HG03108 (cell line): Measurements from ENCODE around the gene ARRDC3.
"Not testable (repeated sequence)": the region's sequence is repeated elsewhere in the genome, so short reads cannot be mapped to it uniquely, and the experiment has no call there.

ENCODE experiments used
- ATAC-seq: cut with Tn5 transposase; IDR thresholded peaks from one replicate; pipeline ENCODE4 v1.9.1; 2021; ENCODE audit warnings: moderate library complexity; ENCODE audit not compliant: unreplicated experiment

ARRDC3 gene

DNA sequence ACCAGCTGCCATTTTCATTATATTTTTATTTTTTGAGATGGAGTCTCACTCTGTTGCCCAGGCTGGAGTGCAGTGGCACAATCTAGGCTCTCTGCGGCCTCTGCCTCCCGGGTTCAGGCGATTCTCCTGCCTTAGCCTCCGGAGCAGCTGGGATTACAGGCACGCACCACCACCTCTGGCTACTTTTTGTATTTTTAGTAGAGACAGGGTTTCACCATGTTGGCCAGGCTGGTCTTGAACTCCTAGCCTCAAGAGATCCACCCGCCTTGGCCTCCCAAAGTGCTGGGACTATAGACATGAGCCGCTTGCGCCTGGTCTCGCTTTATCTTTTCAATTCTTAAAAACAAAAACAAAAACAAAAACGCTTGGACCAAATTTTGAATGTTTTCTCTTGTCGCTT is 2.5 kb upstream of the ARRDC3 start:
- ATAC-seq, result not testable (repeated sequence)

DNA sequence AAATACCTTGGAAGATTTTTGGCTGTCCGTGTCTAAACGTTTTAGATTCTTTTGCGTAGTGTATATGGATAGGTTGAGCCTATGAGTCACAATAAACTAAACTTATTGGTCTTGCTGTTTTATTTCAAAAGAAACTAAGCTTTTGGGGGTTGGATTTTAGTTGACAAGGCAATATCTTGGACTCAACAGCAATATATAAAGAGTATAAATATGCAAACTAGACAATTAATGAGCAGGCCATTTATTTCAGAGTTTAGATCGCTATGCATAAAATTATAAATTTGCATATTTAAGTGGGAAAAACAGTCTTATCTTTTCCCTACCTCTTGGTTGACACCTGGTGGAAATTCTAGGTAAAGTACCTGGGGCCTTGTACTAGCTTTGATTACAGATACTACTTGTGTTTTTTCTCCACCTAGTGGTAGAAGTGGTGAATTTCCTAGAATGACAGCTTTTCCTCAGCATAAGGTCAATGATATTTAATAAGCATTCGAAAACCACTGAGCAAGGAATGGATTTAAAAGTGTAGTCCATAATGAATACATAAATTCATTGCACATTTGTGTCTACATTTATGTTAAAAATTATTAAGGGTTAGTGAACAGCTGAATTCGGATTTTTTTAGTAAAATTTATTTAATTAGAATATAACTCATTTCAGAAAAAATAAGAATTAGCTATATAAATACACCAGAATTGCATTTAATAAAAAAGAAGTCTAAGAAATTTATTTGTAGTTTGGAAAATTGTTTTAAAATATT is 1.7 kb upstream of the ARRDC3 start:
- ATAC-seq, result peak; percentile 12

DNA sequence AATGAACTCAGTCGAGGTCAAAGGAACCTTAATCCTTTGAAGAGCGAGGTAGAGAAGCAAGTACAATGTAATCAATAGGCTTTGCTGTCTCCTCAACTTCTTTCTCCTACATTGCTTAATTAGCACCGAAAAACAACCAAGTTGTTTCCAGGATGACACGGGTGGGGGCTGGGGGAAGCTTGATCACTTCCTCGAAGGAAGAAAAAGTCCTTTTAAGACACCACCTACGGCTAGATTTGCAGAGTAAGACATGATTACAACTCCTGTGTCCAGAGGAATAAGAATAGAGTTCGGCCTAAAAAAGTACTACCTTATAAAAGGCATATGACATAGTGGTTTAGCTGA is 811 bp upstream of the ARRDC3 start:
- ATAC-seq, result no peak

DNA sequence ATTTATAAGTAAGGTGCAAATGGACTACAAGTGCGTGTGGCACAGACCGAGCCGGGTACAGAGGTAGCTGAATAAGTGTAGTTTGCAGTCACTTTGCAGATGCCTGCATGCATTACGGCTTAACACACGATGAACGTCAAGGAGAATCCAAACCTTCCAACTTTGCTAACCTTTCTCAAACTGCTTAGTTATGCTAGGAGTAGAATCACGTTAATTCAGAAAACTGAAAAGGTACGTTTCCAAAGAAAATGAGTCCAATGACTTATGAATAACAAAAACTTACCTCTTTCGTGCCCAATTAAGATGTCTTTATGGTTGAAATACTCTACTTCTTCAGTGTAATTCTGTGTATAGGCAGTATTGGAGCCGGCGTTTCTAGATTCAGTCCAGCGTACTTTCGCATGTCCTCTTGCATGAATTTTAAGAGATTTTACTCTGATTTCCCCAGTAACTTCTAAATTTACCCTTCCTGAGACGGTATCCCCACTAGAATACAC is 539 bp downstream of the ARRDC3 start:
- no peak for ATAC-seq

DNA sequence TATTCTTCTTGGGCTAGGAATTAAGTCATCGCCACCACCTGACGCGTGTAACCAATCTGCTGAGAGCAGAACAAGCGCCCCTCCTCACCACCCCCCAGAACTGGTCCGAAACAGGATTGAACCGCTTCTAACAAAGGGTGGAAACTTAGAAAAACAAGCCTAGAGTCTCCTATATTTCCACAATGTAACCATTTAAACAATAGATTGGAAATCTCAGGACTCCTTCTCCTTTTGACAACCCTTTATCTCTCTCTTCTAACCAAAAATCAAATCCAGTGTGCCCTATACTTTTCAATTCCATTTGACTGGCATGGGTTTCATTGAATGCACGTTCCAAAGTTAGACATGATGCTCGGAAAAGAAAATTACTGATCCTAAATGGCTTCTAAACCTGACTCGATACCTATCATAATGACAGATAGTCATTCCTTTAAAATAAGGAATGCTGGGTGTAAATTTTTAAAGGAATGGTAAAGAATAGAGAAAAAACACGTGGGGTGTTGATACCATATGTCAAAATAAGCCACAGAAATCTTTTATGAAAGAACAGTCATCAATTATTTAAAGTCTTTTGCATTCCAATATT is 1.2 kb downstream of the ARRDC3 start:
- peak; percentile 15 for ATAC-seq

DNA sequence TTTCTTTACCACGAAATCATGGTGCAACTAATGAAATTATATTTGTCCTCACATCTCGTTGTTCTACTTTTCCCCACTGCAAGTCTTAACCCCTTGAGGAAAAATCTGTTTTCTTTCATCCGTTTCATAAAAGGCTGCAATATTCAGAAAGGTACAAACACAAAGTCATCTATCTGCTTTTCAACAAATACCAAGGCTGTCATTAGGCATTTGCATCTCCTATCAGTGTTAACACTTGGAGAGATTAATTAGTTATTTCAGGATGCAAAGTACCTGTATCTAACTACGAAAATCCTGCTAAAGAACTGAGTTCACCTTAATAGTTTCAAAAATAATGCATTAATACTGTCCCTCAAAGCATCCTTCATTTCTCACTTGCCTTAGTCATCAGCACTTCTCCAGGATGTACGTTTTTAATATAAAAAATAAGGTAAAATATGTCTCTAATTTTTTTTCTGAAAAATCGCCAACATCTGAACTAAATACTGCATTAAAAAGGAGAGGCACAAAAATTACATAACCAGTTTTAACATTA is 1.8 kb downstream of the ARRDC3 start:
- ATAC-seq, result no peak

DNA sequence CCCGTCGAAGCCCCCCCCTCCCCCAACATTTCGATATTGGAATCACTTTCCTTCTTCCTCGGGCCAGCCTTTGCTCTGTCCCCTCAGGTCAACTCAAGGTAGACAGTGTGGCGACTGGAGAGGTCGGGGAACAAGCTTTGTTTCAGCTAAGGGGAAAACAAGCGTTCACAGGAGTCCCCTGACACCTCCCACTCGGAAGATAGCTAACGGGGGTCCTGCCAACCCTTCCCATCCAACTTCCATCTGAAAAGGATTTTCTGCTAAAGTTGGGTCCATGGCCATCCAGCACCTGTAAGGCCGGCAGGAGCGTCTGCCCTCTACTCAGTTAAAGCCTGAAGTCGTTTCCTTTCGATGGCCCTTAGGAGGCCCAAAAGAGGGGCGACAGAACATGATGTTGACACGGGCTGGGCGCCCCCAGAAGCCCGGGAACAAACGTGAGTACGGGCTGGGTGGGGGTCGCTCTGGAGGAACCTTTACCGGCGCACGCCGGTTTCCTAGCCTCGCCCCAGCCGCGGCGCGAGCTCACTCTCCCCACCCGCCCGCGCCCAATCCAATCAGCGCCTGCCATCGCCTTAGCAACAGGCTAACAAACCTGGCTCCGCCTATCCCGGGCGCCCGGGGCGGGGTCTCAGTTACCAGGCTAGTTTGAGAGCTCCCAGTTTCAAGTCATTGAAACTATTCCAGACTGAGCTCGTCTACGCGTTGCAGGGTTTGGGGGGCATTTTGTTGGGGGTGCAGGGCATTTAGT is 2.5 kb downstream of the ARRDC3 start:
- ATAC-seq, result peak; percentile 48

DNA sequence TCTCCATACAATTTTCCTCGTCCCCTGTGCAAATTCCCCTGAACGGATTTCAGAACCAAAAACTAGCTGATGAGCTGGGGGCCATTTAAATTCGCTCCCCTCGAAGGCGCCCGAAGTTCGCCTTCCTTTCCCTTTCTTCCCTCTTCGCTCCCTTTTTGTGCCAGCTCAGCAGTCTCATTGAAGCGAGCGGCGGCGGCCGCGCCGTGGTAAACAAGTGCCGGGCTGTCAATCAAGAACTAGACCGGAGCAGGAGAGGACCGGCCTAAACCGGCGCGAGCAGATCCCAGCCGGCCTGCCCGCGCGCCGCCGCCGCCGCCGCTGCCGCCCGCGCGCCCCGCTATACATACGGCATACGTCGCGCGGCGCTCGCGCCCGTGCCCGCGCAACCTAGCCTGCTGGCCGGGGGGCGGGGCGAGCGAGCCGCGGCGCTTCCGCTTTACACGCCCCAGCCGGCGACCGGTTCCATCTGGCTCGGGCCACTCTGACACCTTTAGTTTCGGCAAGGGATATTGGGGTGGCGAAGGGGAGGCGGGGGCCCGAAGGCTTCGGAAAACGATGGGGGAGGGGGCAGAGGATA is 3.1 kb downstream of the ARRDC3 start:
- ATAC-seq, result peak; percentile 51

DNA sequence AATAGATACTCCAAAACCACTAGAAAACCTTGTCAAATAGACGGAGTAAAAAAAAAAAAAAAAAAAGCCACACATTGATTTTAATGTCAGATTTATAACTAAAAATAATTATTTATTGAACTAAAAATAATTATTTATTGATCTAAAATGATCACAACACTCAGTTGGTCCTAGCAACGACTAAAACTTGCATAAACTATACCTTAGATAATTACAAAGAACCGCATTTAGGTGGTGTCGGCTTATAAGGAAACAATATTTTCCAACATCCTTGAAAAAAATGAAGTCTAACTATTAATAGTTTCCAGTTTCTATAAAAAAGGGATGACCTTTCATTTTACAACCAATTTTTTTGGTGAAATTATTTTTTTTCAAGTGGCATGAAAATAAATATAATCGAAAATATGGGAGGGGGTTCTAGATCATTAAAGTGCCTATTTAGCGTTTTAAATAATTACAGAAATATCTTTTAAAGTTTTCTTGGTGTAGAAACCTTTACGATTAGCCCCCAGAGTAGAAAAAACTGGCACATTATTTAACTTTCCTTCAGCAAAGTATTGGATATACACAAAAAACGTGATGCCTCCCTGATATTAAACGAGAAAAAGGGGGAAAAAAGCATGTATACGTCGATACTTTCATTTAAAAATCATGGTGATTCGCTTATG is 3.7 kb downstream of the ARRDC3 start:
- no peak for ATAC-seq

DNA sequence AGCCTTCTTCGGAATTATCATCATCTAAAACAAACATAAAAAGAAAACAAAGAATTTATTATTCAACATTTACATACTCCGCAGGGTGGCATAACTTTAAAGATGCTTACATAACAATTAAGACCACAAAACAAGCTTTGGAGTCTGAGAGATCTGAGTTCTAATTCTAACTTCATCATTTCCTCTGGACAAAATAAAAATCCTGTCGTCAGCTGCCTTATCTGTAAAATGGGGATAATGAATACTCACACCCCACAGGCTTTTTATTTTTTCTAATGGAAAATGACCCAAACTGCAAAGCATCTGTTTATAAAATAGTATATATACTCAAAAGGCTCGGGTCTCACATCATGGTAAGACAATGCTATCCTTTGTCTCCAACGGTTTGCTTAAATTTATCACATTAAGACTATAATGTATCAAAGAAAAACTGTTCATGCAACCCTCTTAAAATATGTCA is 4.3 kb downstream of the ARRDC3 start:
- ATAC-seq, result no peak

DNA sequence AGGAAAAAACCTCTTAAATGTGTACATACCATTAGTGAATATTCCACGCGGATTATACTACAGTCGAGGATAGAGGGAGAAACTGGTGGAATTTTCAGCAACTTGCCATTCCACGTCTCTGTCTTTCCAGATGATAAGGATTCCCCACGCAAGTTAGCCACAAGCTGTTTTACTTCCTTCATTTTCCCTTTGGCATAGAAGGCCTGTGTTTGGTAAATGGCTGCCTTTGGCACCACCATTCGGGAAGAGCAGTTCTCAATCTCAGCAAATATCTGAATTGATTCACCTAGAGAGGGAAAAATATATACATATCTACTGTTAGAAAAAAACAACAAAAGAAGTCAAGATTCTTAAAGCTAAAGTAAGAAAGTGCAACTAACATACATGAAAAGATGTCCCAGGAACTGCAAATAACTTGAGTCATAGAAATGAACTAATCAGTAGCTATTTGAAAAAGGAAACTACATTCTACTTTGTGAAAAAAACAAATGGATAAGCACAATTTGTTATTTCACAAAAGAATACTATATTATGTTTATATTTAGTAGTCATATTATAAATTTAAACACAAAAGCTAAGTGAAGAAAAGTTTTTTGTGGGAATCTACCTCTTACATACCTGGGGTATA is 8.1 kb downstream of the ARRDC3 start:
- no peak for ATAC-seq

DNA sequence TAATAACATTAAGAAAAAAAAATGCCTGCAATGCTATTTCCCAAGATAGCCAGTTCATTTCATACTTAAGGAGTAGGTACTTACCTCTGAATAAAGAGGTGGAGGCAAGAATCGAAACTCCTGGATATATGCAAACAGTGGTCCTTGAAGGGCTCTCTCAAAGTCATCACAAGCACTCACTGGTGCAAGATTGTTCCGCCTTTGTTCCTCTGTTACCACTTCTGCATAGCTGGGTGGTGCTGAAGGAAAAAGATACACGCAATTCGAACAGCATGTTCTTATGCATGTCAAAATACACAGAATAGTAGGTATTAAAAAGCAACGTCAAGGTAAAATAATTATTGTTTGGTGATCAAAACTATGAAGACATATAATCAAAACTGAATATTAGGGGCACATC is 9.5 kb downstream of the ARRDC3 start:
- ATAC-seq, result no peak

DNA sequence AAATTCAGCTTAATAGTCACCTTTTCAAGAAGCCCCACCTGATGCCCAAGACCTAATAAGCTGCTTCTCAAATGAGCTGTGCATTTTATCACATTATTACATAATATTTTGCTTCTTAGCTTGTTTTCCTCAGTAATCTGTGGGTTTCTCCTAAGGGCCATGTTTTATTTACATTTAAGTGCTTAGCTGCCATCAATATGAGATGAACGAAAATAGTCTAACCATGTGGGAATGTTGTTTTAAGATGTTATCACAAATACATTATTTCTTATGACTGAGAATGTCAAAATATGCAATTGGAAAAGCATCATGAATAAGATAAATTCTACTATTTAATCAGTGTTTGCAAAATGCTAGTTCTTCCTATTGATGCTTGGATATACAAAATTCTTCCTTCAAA is 10.1 kb downstream of the ARRDC3 start:
- no peak for ATAC-seq

DNA sequence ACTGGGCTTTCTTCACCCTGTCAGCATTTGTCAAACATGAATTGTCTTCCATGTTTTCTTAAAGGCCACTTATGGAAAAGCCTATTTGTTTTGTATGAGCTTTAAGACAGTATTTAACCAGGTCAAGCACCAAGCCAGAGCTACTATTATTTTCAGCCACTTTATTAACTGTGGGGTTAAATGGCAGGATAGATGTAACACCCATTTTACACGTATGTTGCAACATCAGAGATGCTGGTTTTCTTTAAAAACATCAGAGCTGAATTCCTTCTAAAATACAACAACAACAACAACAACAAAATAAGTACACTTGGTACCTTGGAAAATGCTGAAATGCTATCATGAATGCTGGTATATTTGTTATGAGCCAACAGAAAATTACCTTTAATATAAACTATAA is 13.6 kb downstream of the ARRDC3 start:
- no peak for ATAC-seq

DNA sequence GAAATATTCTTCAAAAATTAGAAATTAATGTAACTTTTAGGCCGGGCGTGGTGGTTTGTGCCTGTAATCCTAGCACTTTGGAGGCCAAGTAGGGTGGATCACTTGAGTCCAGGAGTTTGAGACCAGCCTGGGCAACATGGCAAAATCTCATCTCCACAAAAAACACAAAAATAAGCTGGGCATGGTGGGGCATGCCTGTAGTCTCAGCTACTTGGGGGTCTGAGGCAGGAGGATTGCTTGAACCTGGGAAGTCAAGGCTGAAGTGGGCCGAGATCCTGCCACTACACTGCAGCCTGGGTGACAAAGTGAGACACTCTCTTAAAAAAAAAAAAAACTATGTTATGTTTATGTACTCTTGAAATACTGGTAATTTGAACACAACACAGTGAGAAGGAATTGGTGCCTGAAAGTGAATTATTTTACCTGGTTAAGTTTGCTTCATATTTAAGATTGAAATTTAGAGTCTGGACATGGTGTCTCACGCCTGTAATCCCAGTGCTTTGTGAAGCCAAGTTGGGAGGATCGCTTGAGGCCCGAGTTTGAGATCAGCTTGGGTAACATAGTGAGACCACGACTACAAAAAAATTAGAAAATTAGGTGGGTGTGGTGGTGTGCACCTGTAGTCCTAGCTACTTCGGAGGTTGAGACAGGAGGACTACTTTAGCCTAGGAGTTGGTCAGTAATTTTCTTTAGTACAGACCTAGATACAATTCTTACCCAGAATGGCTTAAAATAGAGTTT is 15.0 kb downstream of the ARRDC3 start:
- ATAC-seq, result no peak

DNA sequence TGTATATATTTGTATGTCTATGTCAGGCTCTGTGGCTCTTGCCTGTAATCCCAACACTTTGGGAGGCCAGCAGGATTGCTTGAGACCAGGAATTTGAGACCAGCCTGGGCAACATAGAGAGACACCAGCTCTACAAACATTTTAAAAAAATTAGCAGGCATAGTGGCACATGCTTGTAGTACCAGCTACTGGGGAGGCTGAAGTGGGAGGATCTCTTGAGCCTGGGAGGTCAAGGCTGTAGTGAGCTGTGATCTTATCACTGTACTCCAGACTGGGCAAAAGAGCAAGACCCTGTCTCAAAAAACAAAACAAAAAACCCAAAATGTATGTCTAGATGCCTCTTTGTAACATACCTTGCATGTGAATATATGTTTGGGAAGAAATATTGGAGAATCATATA is 15.8 kb downstream of the ARRDC3 start:
- ATAC-seq, result no peak

DNA sequence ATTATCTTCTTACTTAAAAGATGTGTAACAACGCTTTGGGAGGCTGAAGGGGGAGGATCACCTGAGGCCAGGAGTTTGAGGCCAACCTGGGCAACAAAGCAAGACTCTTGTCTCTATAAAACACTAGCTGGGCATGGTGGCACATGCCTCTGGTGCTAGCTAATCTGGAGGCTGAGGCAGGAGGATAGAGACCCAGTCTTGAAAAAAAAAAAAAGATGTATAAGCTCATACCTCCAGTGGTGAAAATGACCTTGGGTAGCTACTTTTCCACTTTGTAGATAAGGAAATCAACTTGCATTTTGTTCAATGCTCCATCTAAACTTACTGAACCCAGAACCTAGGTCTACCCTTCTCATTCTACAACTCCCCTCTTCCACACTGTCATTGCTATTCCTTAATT is 16.6 kb downstream of the ARRDC3 start:
- no peak for ATAC-seq

DNA sequence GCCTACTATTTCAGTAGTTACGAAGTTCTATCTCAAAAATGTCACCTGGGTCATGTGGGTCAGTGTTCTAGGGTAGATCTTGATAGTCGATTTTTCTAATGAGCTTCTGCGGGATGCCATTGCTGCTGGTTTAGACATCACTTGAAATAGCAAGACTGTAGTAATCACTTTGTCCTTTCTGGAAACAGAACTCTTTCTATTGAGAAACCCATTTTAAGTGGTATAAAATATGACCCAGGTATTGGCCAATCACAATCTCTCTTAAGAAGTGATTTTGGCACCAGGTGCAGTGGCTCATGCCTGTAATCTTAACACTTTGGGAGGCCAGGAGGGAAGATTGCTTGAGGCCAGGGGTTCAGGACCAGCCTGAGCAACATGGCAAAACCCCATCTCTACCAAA is 17.6 kb downstream of the ARRDC3 start:
- ATAC-seq, result no peak

DNA sequence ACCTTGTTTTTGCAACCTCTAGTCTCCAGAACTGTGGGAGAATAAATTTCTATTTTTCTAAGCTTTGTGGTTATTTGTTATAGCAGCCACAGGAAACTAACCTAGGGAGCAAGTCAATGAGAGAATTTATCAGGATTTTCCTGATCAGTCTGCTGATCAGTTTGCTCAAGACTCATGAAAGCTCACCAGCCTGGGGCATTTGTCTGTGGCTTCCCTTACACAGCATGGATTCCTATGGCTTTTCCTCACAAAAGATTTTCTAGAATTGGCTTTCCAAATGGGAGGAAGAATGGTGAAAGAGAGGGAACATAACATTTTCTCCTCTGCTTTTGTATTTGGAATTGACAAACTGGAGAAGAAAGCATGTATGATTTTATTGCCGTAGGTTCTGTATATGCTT is 20.2 kb downstream of the ARRDC3 start:
- no peak for ATAC-seq

DNA sequence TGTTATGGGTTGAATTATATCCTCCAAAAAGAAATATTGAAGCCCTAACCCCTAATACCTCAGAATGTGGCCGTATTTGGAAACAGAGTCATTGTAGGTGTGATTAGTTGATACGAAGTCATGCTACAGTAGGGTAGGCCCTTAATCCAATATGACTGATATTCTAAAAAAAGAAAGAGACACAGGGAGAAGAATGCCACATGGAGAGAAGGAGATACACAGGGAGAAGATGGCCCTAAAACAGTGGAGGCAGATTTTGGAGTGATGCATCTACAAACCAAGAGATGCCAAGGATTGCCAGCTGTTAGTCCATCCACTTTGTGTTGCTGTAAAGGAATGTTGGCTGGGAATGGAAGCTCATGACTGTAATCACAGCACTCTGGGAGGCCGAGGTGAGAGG is 21.3 kb downstream of the ARRDC3 start:
- ATAC-seq, result no peak
